Retinal pigment epithelial cell (primary cell): Measurements from ENCODE around the gene SCMH1.

Experiments
- DNase-seq: peaks from one replicate; pipeline ENCODE4 v3.0.0-alpha.2; 2010; ENCODE audit warnings: low read depth
- H3K4me3 ChIP-seq: 2 replicates; pipeline ENCODE4 v1.5.1; 2011; ENCODE audit warnings: mild to moderate bottlenecking, low read length, control low read depth, moderate library complexity
- CTCF ChIP-seq: conservative IDR thresholded peaks from 2 replicates; pipeline ENCODE4 v1.5.1; 2011; ENCODE audit warnings: low read depth, low read length, control low read depth, inconsistent platforms

SCMH1 gene

GRCh38 chr1:41162441-41162840 lies 79.7 kb downstream of the SCMH1 start:
- no peak for DNase-seq
- no peak for TF ChIP-seq CTCF

DNA sequence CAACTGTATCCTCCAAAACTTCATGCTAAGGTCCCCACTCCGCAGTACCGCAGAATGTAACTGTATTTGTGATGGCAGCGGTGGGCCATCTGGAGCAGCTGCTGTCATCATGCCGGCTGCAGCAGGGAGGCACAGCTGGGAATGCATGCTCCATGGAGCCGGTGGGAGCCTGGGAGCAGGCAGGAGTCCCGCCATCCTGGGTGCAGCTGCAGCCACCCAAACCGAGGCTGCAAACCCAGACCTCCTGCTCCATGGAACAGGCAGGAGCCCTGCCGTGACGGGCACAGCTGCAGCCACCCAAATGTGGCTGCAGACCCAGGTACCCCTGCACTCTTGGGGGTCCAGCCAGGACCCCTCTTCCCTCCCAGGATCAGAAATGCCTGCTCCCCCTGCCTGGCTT lies 80.3 kb downstream of the SCMH1 start:
- no peak for TF ChIP-seq CTCF
- H3K4me3 ChIP-seq, result no peak overlapping the region
- DNase-seq, result no peak

More at GRCh38 chr1:41162441-41162840, 79.7 kb downstream of the SCMH1 start:
- no peak overlapping the region for H3K4me3 ChIP-seq

GRCh38 chr1:41160498-41161110 lies 81.5 kb downstream of the SCMH1 start:
- no peak overlapping the region for H3K4me3 ChIP-seq
- no peak for DNase-seq
- no peak for TF ChIP-seq CTCF

- H3K4me3 ChIP-seq, result no peak overlapping the region
- no peak for TF ChIP-seq CTCF
- no peak for DNase-seq
Measured at GRCh38 chr1:41158966-41159365, 83.1 kb downstream of the SCMH1 start.

GRCh38 chr1:41158147-41158875 lies 83.8 kb downstream of the SCMH1 start:
- TF ChIP-seq CTCF, result no peak
- no peak overlapping the region for H3K4me3 ChIP-seq
- no peak for DNase-seq

GRCh38 chr1:41155105-41155504 lies 87.0 kb downstream of the SCMH1 start:
- DNase-seq, result no peak
- H3K4me3 ChIP-seq, result no peak overlapping the region
- no peak for TF ChIP-seq CTCF

DNA sequence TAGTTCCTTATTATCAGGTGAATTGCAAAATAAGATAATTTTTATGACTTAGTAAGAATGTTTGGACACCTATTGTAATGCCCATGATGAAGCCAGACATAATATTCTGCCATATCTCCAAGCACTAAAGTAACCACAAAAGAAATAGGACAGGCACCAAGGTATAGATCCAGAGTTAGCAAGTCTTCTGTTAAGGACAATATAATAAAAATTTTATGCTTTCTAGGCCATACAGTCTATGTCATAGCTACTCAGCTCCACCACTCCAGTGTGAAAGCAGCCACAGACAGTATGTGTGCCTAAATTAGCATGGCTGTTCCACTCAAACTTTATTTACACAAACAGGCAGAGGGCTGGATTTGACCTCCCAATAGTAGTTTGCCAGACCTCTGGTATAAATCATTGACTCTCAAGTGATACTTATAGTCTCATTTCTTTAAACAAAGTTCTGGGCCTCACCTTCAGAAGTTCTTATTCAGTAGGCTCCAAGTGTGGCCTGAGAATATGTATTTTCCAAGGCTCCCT lies 88.3 kb downstream of the SCMH1 start:
- no peak for DNase-seq
- no peak overlapping the region for H3K4me3 ChIP-seq
- no peak for TF ChIP-seq CTCF
